T-helper 2 cell treated with Interferon-gamma antibody and Interleukin-4, amounts not matched to agents 5 μg/mL and 100 μg/mL, for 36 hours (primary cell): Measurements from ENCODE around the gene ENAM.

Source experiments
- DNase-seq: peaks from one replicate; pipeline ENCODE4 v3.0.0; 2021; ENCODE audit warnings: low spot score
- H3K27ac Mint-ChIP-seq: one replicate; pipeline ENCODE4 v1.8.0; 2021; ENCODE audit warnings: mild to moderate bottlenecking, mixed read lengths
- H3K27me3 Mint-ChIP-seq: one replicate; pipeline ENCODE4 v1.8.0; 2021; ENCODE audit warnings: low read depth, mixed read lengths
- H3K36me3 Mint-ChIP-seq: one replicate; pipeline ENCODE4 v1.8.0; 2021; ENCODE audit warnings: low read depth, mixed read lengths
- H3K4me1 Mint-ChIP-seq: one replicate; pipeline ENCODE4 v1.8.0; 2021; ENCODE audit warnings: low read depth, mixed read lengths
- H3K4me3 Mint-ChIP-seq: one replicate; pipeline ENCODE4 v1.8.0; 2022; ENCODE audit warnings: mild to moderate bottlenecking, moderate library complexity, mixed read lengths
- H3K9me3 Mint-ChIP-seq: one replicate; pipeline ENCODE4 v1.8.0; 2021; ENCODE audit warnings: mixed read lengths

Gene ENAM

DNA sequence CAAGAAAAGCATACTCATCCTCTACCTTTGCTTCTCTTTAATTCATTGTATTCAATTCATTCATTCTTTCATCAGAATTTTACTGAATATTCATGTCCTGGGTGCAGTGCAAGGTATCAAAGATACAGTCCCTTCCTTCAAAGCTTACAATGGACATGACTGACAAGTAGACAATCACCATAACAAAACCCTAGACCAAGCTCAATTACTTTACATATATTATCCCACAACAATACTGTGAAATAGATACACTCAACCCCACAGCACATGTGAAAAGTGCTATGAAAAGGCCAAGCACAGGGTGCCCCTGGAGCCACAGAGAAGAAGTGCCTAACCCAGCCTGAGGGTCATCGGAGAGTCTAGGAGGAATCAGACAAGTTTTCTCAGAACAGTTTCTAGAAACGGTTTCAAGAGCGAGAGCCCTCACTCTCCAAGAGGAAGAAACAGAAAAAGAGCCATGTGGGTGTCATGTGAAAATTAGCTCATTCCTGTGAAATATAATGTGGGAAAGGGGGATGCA lies 21.1 kb upstream of the ENAM start:
- DNase-seq, result no peak
- Mint-ChIP-seq H3K4me3 (no peak overlapping the region), H3K27me3 (peaks cover 25% of the 10 kb centered on the region), H3K36me3 (no peaks in the 10 kb centered on the region), H3K4me1 (no peaks in the 10 kb centered on the region), H3K9me3 (no peaks in the 10 kb centered on the region), H3K27ac (no peak overlapping the region)

DNA sequence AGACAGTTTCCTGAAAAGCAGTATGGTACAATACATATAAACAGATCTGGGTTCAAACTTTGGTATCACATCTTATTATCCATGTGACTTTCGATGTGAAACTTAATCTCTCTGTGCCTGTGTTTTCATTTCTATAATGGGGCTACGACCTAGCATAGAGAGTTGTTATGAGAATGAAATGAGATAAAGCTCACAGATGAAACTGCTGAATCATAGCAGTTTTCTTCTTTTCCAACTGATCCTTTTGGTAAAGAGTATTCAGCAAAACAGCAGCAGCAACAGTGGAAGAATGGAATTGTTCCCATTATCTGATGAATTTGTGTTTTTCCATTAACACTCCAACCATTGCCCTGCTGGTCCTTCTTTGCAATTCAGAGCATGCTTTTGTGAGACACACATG lies 20.2 kb upstream of the ENAM start:
- no peak for DNase-seq
- Mint-ChIP-seq H3K27ac (no peak overlapping the region), H3K9me3 (no peaks in the 10 kb centered on the region), H3K27me3 (peaks cover 32% of the 10 kb centered on the region), H3K36me3 (no peaks in the 10 kb centered on the region), H3K4me3 (no peak overlapping the region), H3K4me1 (no peaks in the 10 kb centered on the region)

DNA sequence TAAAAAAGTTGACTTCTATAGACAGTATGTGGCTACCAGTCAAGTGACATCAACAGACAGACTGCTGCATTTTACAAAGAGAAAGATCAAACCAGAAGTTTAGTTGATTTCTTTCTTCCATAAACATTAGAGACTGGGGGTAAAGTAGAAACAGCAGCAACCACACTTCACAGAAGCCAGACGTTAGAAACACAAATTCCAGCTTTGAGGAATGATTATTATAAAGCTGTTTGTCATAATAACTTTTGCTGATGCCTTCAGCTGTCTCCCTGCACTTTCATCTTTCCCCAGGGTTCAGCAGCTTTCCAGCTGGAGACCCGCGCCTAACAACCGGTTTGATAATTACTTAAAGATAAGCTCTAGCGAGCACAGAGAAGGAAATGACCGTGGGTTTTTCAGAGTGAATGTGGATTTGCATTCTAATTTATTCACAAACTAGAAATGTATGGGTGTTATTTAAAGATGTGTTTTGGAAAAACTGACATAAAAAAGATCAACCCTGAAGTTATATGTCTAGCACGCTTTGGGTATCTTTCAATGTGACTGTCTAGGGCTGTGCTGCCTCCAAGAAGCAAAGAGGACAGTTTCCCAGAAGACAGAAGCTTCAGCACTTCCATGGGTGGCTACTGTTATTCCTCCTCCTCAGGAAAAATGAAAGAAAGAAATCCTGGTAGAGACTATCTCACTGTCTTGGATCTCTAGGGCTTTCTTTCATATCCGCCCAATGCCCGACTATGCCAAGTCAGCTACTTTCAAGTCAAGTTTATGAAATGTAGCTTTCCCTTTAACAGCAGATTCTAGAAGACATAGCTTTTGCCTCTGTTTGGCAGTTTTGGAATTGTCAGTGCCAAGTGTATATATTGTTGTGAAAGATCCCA lies 15.0 kb upstream of the ENAM start:
- H3K4me1 Mint-ChIP-seq, result no peaks in the 10 kb centered on the region
- no peak for DNase-seq
- H3K36me3 Mint-ChIP-seq, result no peaks in the 10 kb centered on the region
- H3K27me3 Mint-ChIP-seq, result peaks cover 22% of the 10 kb centered on the region
- H3K4me3 Mint-ChIP-seq, result no peak overlapping the region
- no peak overlapping the region for H3K27ac Mint-ChIP-seq
- no peaks in the 10 kb centered on the region for H3K9me3 Mint-ChIP-seq

DNA sequence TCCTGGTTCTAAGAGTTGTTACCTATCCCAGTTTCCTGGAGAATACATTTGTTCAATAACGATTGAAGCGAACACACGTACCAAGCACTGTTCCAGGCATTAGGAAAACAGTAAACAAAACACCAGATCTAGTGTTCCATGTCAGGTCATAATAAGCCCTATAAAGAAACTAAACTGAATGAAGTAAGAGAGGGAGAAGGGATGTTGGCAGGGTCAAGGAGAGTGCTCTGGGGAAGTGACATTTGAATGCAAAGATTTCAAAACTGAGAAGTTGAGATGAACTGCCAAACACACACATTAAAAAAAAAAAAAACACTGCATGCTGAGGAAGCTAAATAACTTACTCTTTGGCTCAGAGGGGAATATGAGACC lies 14.4 kb upstream of the ENAM start:
- Mint-ChIP-seq H3K27me3 (peaks cover 22% of the 10 kb centered on the region), H3K36me3 (no peaks in the 10 kb centered on the region), H3K4me1 (no peaks in the 10 kb centered on the region), H3K4me3 (no peak overlapping the region), H3K27ac (no peak overlapping the region), H3K9me3 (no peaks in the 10 kb centered on the region)
- no peak for DNase-seq

DNA sequence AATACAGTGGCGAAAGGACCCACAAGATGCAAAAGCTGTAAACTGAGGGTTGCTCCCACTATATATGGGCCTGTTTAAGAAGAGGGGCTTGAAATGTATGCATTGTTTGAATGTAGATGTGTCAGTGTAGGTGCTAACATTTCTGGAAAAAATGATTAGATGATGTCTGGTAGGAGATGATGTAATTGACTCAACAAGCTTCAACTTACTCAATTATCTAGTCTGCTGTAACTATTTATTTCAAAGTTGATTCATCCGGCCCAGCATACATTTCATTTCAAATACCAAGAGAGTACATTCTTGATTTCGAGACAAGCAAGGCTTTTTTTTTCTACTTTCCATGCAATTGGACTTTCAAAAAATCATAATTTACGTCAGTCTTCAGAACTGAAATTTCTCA lies 9.3 kb upstream of the ENAM start:
- Mint-ChIP-seq H3K36me3 (no peaks in the 10 kb centered on the region), H3K27ac (no peak overlapping the region), H3K4me3 (no peak overlapping the region), H3K27me3 (peaks cover 1% of the 10 kb centered on the region), H3K4me1 (no peaks in the 10 kb centered on the region), H3K9me3 (no peaks in the 10 kb centered on the region)
- no peak for DNase-seq

DNA sequence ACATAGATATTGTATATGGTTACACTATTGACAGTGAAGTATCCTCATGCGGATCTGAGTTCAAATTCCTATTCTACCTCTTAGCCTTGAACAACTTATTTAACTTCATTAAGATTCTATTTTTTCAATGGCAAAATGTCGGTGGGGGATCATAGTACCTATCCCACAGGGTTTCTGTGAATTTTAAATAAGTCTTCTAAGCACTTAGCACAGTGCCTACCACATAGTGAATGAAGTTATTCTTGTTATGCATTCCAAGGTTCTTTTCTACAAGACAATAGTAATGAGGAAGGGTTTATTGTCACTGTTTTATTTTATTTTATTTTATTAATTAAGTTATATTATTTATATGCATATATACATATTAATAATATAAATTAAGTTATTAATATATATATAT lies 8.8 kb upstream of the ENAM start:
- Mint-ChIP-seq H3K27me3 (no peaks in the 10 kb centered on the region), H3K4me3 (no peak overlapping the region), H3K4me1 (no peaks in the 10 kb centered on the region), H3K36me3 (no peaks in the 10 kb centered on the region), H3K9me3 (no peaks in the 10 kb centered on the region), H3K27ac (no peak overlapping the region)
- DNase-seq, result no peak

DNA sequence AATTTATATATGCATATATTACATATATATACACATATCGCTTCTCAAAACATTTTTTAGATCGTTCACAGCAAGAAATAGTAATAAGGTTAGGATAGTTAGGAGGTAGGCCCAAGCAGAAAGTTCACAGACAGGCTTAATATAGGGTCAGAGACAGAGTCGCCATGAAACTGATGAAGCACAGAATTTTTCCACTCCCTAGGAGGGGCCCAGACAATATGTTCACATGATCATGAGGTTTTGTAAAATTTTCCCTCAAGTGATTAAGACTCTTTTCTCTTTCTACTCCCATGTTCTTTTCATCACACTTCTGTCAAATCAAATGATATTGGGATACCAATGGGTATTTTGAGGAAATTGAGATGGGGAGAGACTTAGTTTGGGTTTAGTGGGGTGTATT lies 5.2 kb upstream of the ENAM start:
- H3K9me3 Mint-ChIP-seq, result no peaks in the 10 kb centered on the region
- no peak overlapping the region for H3K27ac Mint-ChIP-seq
- no peaks in the 10 kb centered on the region for H3K27me3 Mint-ChIP-seq
- no peaks in the 10 kb centered on the region for H3K4me1 Mint-ChIP-seq
- H3K36me3 Mint-ChIP-seq, result no peaks in the 10 kb centered on the region
- H3K4me3 Mint-ChIP-seq, result no peak overlapping the region
- no peak for DNase-seq

DNA sequence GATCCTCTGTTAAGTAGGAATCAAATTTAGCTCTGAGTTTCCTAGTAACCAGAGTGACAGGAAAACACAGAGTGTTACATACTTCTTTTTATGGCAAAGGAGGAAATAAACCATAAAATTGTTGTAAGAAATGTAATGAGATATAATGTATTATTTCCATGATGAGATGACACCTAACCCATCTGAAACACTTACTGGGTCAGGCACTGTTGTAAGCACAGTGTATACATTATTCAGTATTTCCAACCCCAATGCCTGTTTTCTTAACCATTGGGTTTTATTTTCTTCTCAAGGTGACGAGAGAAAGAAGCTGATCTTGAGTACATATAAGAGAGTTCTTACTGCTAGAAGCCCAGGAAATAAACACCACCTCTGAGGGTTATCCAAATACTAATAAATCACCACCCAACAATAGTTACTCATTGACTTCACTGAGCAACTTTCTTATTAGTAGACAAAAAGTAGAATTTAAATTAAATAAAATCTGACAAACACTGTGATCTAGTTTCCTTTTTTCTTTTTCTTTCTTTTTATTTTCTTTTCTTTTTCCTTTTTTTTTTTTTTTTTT lies 4.2 kb upstream of the ENAM start:
- DNase-seq, result no peak
- H3K27ac Mint-ChIP-seq, result no peak overlapping the region

DNA sequence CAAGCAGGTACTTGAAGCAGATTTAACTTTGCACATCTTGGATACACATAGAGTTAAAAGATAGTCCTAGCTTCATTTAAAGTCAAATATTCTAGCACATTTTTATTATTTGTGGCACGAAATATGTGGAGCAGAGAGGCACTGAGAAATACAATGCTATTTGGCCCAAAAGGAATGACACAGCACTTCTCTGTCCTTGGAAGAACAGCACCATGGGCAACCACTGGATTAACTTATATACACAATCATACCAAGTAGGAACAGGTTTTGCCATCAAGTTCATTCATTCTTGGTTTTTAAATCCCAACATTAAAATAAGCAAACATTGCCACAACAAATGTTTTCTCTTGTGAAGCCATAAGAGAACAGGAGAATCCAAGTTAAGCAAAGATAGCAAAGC lies 924 bp upstream of the ENAM start:
- Mint-ChIP-seq H3K4me1 (no peaks in the 10 kb centered on the region), H3K27me3 (peaks cover 7% of the 10 kb centered on the region), H3K27ac (no peak overlapping the region), H3K9me3 (no peaks in the 10 kb centered on the region), H3K4me3 (no peak overlapping the region), H3K36me3 (no peaks in the 10 kb centered on the region)
- no peak for DNase-seq

More for the DNA sequence above, 4.2 kb upstream of the ENAM start:
- Mint-ChIP-seq H3K4me1 (no peaks in the 10 kb centered on the region), H3K36me3 (no peaks in the 10 kb centered on the region), H3K9me3 (no peaks in the 10 kb centered on the region), H3K4me3 (no peak overlapping the region), H3K27me3 (no peaks in the 10 kb centered on the region)

DNA sequence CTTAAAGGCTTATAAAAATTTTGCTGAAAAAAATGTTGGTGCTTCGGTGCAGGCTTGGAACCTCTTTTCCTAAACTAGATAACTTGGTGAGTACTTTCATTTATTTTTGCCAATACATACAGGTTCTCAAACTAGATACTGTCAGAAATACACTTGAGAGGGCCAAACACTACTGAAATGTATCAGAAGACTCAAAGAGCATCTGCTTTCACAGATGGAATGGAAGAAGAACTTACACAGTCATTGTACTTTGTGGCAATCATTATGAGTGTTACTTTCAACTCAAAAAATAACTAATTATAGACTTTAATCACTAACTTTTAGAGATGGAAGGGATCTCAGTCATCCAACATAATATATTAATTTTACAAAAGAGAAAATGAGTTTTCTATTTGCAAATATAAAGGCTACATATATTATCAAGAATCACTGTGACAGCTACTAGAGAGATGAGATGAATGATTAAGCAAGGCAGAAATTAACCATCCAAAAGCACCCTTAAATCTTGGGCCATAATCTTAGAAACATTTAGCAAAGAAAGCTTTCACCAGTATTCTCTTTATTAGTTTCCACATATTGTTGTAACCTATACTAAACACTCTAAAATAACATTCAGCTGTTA lies 1.0 kb downstream of the ENAM start:
- no peak overlapping the region for H3K27ac Mint-ChIP-seq
- no peaks in the 10 kb centered on the region for H3K9me3 Mint-ChIP-seq
- H3K4me3 Mint-ChIP-seq, result no peak overlapping the region

DNA sequence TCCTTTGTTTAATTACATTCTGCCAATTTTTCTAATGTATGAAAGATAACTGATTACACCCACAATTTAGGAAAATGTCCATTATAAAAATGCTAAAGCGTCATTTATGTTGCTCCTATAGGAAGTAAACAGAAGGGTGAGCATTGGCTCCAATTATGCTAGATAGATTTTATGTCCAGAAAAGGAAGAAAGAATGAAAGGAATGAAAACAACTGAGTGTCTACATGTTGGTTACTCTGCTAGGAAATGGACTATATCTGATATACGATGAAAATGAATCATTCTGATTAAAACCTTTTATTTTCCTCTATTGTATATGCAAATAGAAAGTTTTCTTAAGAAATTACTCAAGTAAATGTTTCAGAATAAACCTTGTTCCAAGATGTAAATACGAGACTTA lies 1.6 kb downstream of the ENAM start:
- Mint-ChIP-seq H3K27me3 (peaks cover 13% of the 10 kb centered on the region), H3K36me3 (no peaks in the 10 kb centered on the region), H3K4me3 (no peak overlapping the region), H3K4me1 (no peaks in the 10 kb centered on the region), H3K9me3 (no peaks in the 10 kb centered on the region), H3K27ac (no peak overlapping the region)
- no peak for DNase-seq

More for the DNA sequence above, 1.0 kb downstream of the ENAM start:
- Mint-ChIP-seq H3K27me3 (peaks cover 13% of the 10 kb centered on the region), H3K36me3 (no peaks in the 10 kb centered on the region), H3K4me1 (no peaks in the 10 kb centered on the region)
- DNase-seq, result no peak

DNA sequence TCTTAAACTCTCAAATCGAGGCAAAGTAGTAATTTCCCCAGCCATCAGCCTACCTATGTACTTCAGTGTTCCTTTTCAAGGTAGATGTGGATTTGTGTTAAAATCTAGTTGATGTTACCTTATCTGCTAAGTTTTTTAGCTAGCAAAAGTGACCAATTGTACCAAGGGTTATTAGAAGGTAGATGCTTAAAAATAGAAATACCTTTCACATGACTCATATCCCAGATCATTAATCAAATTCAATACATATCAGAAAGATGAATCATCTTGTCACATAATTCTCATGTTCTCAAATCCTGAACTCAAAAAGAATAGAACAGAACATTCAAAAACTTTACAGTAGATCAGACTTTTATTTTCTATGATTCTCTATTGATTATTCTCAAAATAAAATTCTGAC lies 3.5 kb downstream of the ENAM start:
- no peak for DNase-seq
- no peak overlapping the region for H3K27ac Mint-ChIP-seq
- H3K4me3 Mint-ChIP-seq, result no peak overlapping the region
- H3K9me3 Mint-ChIP-seq, result no peaks in the 10 kb centered on the region
- no peaks in the 10 kb centered on the region for H3K36me3 Mint-ChIP-seq
- H3K27me3 Mint-ChIP-seq, result peaks cover 13% of the 10 kb centered on the region
- no peaks in the 10 kb centered on the region for H3K4me1 Mint-ChIP-seq

DNA sequence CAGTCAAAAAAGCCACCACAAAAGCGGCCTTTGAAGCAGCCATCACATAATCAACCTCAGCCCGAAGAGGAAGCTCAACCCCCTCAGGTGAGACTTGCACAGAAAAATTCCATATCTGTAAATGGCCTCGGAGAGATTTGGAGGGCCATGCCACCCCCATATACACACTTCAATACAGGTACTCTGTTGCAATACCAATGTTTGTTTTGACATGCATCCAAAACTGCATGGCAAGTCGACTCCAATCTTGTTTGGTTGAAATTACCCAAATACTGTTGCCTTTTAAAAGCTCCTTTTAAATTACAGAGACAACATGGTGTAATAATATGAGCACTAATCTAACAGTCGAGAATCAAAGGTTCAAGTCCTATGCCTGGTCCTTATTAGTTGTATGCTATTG lies 5.9 kb downstream of the ENAM start:
- DNase-seq, result no peak
- Mint-ChIP-seq H3K27me3 (peaks cover 13% of the 10 kb centered on the region), H3K36me3 (no peaks in the 10 kb centered on the region), H3K4me3 (no peak overlapping the region), H3K4me1 (no peaks in the 10 kb centered on the region), H3K9me3 (no peaks in the 10 kb centered on the region), H3K27ac (no peak overlapping the region)

DNA sequence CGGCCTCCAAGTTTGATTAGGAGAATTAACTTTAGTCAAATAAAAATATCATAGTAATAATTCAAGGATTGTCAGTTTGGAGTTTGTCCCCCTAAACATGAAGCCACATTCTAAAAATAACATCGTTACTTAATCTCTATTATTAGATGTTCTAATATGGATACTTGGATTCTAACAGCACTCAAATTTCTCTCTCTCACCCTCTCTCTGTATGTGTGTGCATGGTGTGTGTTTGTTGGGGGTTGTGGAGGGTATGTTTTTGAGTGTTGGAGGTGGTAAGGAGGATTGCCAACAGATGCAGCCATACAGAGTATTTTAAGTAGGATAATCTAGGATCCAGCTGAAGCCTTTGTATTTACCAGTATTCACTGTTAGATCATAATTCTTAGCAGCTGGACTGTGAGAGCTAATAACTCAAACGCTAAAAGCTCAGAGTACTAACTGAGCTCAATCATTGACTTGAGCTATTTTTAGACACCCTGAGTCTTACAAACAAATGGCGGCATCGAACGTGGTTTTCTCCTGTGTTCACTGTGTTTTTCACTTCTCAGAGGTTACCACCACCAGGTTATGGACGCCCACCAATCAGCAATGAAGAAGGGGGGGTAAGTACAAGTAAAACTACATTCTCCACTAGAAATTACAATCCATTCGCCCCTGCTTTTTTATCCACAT lies 8.8 kb downstream of the ENAM start:
- no peaks in the 10 kb centered on the region for H3K4me1 Mint-ChIP-seq

More for the DNA sequence above, 8.8 kb downstream of the ENAM start:
- Mint-ChIP-seq H3K27ac (no peak overlapping the region), H3K9me3 (no peaks in the 10 kb centered on the region), H3K36me3 (no peaks in the 10 kb centered on the region), H3K27me3 (peaks cover 6% of the 10 kb centered on the region), H3K4me3 (no peak overlapping the region)
- DNase-seq, result no peak
